Measurements from ENCODE around the gene PRR15L.

DNA sequence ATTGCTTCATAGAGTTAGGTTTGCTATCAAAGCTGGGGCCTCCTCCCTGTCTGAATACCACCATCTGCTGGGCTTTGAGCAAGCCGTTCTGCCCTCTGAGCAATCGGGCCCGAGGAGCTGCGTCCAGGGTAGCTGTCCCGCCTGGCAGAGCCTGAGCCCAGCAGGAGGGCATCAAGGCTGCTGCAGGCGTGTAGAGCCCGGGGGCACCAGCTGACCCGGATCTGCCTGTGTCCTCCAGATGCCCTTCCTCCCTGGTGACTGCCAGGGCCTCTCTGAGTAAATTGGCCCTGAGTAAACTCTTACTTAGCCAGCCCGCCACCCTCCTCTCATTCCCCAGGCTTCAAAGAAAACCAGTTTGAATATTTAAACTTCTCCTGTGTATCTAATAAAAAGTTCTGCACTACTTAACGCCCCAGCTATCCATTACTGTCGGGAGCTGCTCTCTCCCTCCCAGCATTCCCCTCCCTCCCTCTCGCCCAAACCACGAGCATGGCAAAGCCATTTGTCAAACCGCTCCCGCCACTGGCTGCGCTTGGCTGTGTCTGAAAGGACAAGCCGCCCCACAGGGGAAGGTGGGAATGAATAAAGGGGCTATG is 29.7 kb upstream of the PRR15L start:
- no peak for TF ChIP-seq CTCF (IDR thresholded peaks at IDR 0.05; ENCODE audit: low read depth, low read length)
- TF ChIP-seq EZH2phosphoT487 (IDR thresholded peaks at IDR 0.05; ENCODE audit: low read depth): no peak
